DOHH2 (cell line): ENCODE data around the gene SHISA5.

Experiments used
- H3F3A ChIP-seq: fragments of 200-600 bp; sonication (generic), shearing (Covaris generic); 2 replicates; pipeline ENCODE4 v1.6.0; 2016; ENCODE audit warnings: antibody characterized with exemption, mild to moderate bottlenecking; ENCODE audit not compliant: control insufficient read depth, insufficient read depth
- H3K27ac ChIP-seq: fragments of 200-600 bp; sonication (generic); 2 replicates; pipeline ENCODE4 v1.5.1; 2014; ENCODE audit warnings: low read depth, mild to moderate bottlenecking, low read length, moderate library complexity
- H3K27me3 ChIP-seq: fragments of 200-600 bp; sonication (generic); 2 replicates; pipeline ENCODE4 v1.6.1; 2014; ENCODE audit warnings: mild to moderate bottlenecking, low read length, mixed read lengths; ENCODE audit not compliant: control insufficient read depth
- H3K36me3 ChIP-seq: fragments of 200-600 bp; sonication (generic); 2 replicates; pipeline ENCODE4 v1.6.1; 2014; ENCODE audit warnings: mild to moderate bottlenecking, low read length, moderate library complexity, mixed read lengths; ENCODE audit not compliant: control insufficient read depth
- H3K4me1 ChIP-seq: fragments of 200-600 bp; sonication (generic); 2 replicates; pipeline ENCODE4 v1.6.1; 2014; ENCODE audit warnings: mild to moderate bottlenecking, low read length, mixed read lengths; ENCODE audit not compliant: control insufficient read depth
- H3K4me2 ChIP-seq: fragments of 200-600 bp; sonication (generic); 2 replicates; pipeline ENCODE4 v1.6.0; 2014; ENCODE audit warnings: mild to moderate bottlenecking, low read length, moderate library complexity
- H3K4me3 ChIP-seq: fragments of 200-600 bp; sonication (generic); 2 replicates; pipeline ENCODE4 v1.5.1; 2014; ENCODE audit warnings: mild to moderate bottlenecking, low read length, mixed read lengths
- H3K79me2 ChIP-seq: fragments of 200-600 bp; sonication (generic); 2 replicates; pipeline ENCODE4 v1.6.1; 2014; ENCODE audit warnings: mild to moderate bottlenecking, low read length, mixed read lengths; ENCODE audit not compliant: control insufficient read depth
- H3K9me2 ChIP-seq: fragments of 200-600 bp; sonication (generic); replicated peaks from 2 replicates; pipeline ENCODE4 v1.6.1; 2014; ENCODE audit warnings: mild to moderate bottlenecking, low read length, mixed read lengths; ENCODE audit not compliant: control insufficient read depth
- H3K9me3 ChIP-seq: fragments of 200-600 bp; sonication (generic); 2 replicates; pipeline ENCODE4 v1.6.1; 2014; ENCODE audit warnings: antibody characterized with exemption, low read length, mixed read lengths; ENCODE audit not compliant: control insufficient read depth, insufficient read depth
- H4K20me1 ChIP-seq: fragments of 200-600 bp; sonication (generic); 2 replicates; pipeline ENCODE4 v1.6.0; 2014; ENCODE audit warnings: low read depth, mild to moderate bottlenecking, antibody characterized with exemption, low read length, moderate library complexity; ENCODE audit not compliant: control insufficient read depth, insufficient read depth
- CTCF ChIP-seq: fragments of 200-600 bp; sonication (generic); IDR thresholded peaks from one replicate; pipeline ENCODE4 v1.5.1; 2014; ENCODE audit warnings: antibody characterized with exemption, mild to moderate bottlenecking, low read depth, low read length; ENCODE audit not compliant: poor library complexity, severe bottlenecking
- EZH2phosphoT487 ChIP-seq: fragments of 200-600 bp; sonication (generic); IDR thresholded peaks from 2 replicates; pipeline ENCODE4 v1.6.1; 2017; ENCODE audit warnings: borderline replicate concordance, mild to moderate bottlenecking, antibody characterized with exemption, low read length, moderate library complexity, mixed read lengths

The SHISA5 gene

GRCh38 chr3:48502728-48503168 lies 1.2 kb downstream of the SHISA5 start:
- no peaks in the 10 kb centered on the region for H3K36me3 ChIP-seq
- no peak overlapping the region; the same call in 1 of the 2 replicates for H3K4me3 ChIP-seq
- peaks cover 5% of the 10 kb centered on the region; the same call in 1 of the 2 replicates for H3K79me2 ChIP-seq
- peaks cover 36% of the 10 kb centered on the region for H3K4me1 ChIP-seq
- no peaks in the 10 kb centered on the region for H4K20me1 ChIP-seq
- no peak for TF ChIP-seq CTCF
- no peak for TF ChIP-seq EZH2phosphoT487
- H3K9me2 ChIP-seq = no peaks in the 10 kb centered on the region
- H3F3A ChIP-seq = peaks cover 7% of the 10 kb centered on the region; the same call in 1 of the 2 replicates
- H3K27me3 ChIP-seq = no peaks in the 10 kb centered on the region
- no peaks in the 10 kb centered on the region for H3K9me3 ChIP-seq
- no peak overlapping the region for H3K27ac ChIP-seq
- H3K4me2 ChIP-seq = peak overlapping the region; percentile 99

GRCh38 chr3:48502121-48502520 lies 1.9 kb downstream of the SHISA5 start:
- TF ChIP-seq CTCF = no peak
- TF ChIP-seq EZH2phosphoT487 = no peak
- H3K9me2 ChIP-seq = no peaks in the 10 kb centered on the region
- no peak overlapping the region for H3K27ac ChIP-seq
- peaks cover 32% of the 10 kb centered on the region for H3K4me1 ChIP-seq
- H3K27me3 ChIP-seq = no peaks in the 10 kb centered on the region
- H3K4me3 ChIP-seq = no peak overlapping the region
- peaks cover 4% of the 10 kb centered on the region; the same call in 1 of the 2 replicates for H3F3A ChIP-seq
- H3K36me3 ChIP-seq = no peaks in the 10 kb centered on the region
- H3K4me2 ChIP-seq = no peak overlapping the region
- H3K9me3 ChIP-seq = no peaks in the 10 kb centered on the region
- H4K20me1 ChIP-seq = no peaks in the 10 kb centered on the region
- peaks cover 5% of the 10 kb centered on the region; the same call in 1 of the 2 replicates for H3K79me2 ChIP-seq

- no peak overlapping the region for H3K27ac ChIP-seq
- H3K4me1 ChIP-seq = peaks cover 26% of the 10 kb centered on the region
- H3K4me3 ChIP-seq = no peak overlapping the region
- H3K27me3 ChIP-seq = no peaks in the 10 kb centered on the region
- no peak overlapping the region for H3K4me2 ChIP-seq
- no peak for TF ChIP-seq CTCF
- no peak for TF ChIP-seq EZH2phosphoT487
- no peaks in the 10 kb centered on the region for H3K9me2 ChIP-seq
- peaks cover 5% of the 10 kb centered on the region; the same call in 1 of the 2 replicates for H3K79me2 ChIP-seq
- no peaks in the 10 kb centered on the region for H3K9me3 ChIP-seq
- no peaks in the 10 kb centered on the region for H4K20me1 ChIP-seq
- no peaks in the 10 kb centered on the region for H3K36me3 ChIP-seq
- H3F3A ChIP-seq = peaks cover 4% of the 10 kb centered on the region; the same call in 1 of the 2 replicates
These were observed 2.8 kb downstream of the SHISA5 start for GRCh38 chr3:48501196-48501595.
